Raji (cell line): ENCODE results near the gene BACH2.

Experiments
- POLR2A ChIP-seq: IDR thresholded peaks from 2 replicates; pipeline ENCODE4 v1.6.1; 2011; ENCODE audit warnings: low read depth, low read length, control low read depth; ENCODE audit not compliant: insufficient read depth

BACH2 gene

GRCh38 chr6:90233994-90234393, 62.6 kb downstream of the BACH2 start:
- TF ChIP-seq POLR2A = no peak

DNA sequence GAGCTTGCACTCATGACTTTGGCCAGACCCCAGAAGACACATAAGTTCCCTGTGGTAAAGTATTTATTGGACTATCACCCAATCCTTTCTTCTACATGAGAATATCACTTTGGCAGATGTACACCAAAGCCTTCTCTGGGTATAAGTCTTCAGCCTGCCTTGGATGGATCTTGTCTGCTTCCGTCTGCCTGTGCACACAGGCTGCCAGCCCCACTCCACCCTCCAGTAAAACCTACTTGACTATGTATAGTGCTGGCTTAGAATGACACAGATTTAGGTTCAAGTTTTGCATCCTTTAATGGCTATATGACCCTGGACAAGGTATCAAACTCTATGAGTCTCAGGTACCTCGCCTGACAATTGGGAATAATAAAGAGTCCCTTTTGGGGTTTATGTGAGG, 63.4 kb downstream of the BACH2 start:
- no peak for TF ChIP-seq POLR2A

- TF ChIP-seq POLR2A = no peak
Measured at GRCh38 chr6:90231798-90232197, 64.8 kb downstream of the BACH2 start.

DNA sequence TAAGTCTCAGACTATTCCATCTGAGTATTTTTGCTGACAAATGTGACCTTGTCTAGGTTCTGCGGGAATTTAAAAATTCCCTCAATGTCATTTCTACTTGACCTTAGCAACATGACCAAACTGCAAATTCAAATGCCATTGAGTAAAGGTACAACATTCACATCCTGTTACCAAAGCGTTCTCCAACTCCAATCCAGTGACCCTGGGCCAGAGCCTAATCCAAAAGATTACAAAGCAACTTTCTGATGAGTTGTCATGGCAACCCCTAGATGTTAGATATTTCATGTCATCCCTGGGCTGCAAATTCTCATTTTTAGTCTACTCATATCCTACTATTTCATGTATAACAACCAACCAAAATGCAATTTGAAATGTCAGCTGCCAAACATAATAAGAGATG, 65.3 kb downstream of the BACH2 start:
- TF ChIP-seq POLR2A = no peak

GRCh38 chr6:90230548-90231215, 66.0 kb downstream of the BACH2 start:
- TF ChIP-seq POLR2A = no peak

DNA sequence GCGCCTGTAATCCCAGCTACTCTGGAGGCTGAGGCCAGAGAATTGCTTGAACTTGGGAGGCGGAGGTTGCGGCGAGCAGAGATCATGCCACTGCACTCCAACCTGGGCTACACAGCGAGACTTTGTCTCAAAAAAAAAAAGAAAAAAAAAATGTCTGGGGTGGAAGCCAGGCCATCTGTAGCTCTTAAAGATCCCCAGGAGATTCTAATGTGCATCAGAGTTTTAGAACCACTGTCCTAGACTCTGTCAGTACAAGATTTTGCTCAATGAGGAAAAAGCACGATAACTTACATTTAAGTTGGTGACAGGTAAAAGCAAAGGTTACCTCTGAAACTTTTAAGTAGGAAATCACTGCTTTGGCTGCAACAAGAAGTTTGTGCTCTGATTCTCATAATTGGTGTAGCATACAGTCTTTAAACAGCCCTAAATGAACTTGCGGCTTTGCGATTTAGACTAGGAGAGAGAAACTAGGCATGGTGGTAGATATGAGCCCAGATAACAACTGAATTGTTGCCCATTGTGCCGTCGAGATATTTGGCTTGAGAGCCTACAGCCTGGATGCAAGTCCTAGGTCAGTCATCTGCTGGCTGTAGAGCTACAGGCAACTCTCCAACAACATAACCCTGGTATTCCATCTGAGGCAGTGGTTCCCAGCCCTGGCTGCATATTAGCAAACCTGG, 67.2 kb downstream of the BACH2 start:
- TF ChIP-seq POLR2A = no peak

DNA sequence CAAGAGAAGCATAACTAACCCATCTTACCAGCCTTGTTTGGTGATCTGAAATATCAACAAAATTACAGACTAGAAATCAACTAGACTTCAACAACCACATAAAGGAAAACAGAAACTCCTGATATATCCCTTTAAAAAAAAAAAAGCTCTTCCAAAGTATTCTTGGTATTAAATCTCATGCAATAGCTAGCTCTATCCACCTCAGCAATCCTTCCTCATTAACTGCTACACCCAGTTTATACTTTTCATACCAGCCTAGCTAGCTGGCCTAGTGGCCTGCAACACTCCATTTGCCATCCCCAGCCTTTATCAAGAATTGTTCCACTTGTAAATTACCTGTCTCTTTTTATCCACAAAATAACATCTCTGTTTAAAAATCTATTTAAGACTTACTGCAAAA, 69.0 kb downstream of the BACH2 start:
- TF ChIP-seq POLR2A = no peak

GRCh38 chr6:90227213-90227612, 69.4 kb downstream of the BACH2 start:
- TF ChIP-seq POLR2A = no peak

DNA sequence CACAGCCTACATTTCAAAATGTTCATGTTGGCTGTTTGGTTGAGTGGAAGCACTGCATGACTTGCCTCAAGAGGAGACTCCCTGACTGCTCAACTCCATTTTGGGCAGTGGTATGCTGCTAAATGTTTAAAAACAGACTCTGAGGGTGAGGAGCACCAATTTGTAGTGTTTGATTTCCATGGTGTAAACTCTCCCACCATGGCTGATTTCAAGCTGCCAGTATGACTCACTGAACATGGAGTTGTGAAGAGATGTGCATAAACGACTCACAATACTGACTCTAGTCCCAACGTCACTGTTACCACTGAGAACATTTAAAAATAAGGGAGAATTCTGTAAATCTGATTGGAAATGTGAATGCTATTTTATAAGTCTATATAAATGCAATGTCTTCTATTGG, 70.4 kb downstream of the BACH2 start:
- TF ChIP-seq POLR2A = no peak

DNA sequence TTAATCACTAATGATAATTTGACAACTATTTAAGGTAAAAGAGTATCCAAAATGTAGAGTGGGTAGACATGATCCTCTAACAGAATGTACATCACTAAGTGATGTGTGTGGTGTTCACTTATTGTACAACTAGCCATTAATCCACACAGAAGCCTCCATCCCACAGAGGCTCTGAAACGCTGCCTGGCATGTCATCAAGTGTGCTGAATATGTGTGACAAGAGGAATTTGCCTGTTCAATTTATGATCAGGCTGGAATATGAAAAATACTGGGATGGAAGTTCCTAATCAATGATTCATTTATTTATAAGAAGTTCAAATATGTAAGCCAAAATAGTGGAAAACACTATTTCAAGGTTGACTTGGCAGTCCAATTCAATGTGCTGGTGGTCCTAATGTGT, 72.4 kb downstream of the BACH2 start:
- TF ChIP-seq POLR2A = no peak

- TF ChIP-seq POLR2A = no peak
Measured at GRCh38 chr6:90222724-90223198, 73.9 kb downstream of the BACH2 start.

DNA sequence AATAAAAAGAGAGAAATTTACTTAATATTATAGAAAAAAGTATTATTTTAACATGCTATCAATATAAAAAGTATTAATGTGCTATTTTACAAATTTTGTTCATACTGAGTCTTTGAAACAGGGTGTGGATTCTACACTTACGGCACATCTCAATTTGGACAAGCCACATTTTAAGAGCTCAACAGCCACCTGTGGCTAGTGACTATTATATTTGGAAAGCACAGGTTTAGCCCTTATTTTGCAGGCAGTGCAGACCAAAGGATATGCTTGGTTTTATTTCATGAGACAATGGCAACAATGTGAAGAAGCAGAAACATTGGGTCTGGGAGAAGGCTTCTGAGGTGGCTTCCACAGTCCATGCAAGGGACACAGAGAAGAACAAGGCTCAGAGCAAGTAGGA, 74.6 kb downstream of the BACH2 start:
- no peak for TF ChIP-seq POLR2A

DNA sequence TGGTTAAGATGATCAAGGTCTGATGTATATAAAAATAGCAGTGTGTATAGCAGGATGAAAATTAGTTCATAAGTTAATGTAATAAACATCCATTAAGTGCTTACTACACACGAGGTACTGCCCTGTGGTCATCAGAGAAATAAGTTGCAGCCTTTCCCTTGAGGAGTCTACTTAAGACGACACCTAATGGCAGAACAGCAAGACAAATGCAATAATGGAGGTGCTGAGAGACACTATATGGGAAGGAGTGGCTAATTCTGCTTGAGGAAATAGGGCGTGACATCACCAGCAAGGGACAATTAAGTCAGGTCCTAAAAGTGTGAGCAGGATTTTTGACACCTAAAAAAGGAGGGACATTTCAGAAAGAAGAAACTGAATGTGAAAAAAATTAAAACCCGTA, 75.2 kb downstream of the BACH2 start:
- TF ChIP-seq POLR2A = no peak

GRCh38 chr6:90220273-90220672, 76.4 kb downstream of the BACH2 start:
- TF ChIP-seq POLR2A = no peak

DNA sequence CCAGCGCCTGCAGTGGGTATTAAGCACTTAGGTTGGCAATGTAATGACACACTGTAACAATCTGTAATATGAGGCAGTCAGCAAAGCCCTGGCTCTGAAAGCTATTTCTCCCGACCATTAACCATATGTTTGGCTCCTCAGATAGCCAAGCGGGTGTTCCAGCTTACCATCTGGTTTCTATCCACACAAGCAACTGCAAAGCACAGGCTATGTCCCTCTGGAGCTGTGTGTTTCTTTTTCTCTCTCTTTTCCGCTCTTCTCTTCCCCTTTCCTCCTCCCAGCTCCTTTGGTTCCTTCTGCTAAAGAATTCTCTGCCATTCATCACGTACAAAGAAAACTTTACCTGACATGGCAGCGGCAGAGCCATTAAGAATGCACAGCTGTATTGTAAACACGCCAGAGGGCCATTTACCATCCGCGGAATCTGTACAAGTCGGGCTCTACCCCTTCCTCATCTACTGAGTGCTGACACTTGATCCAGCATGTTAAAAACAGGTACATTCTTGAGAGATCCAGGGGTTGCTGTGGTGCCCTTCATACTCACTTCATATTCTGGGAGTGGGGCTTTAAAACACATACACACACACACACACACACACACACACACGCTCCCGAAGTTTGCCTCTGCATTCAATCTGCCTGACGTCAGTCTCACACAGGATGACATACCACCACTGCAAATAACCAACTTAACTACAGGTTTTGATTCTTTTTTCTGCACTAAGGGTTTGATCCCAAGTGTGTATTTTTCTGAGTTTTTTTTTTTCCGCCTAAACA, 77.2 kb downstream of the BACH2 start:
- no peak for TF ChIP-seq POLR2A

- no peak for TF ChIP-seq POLR2A
Measured at GRCh38 chr6:90218959-90219208, 77.8 kb downstream of the BACH2 start.
